GM12878 (cell line): ENCODE results near the gene L1CAM. TPM values are rescaled to one million over a fixed set of nuclear protein-coding genes. Genes with fewer than 3 reads are reported as not detected.

Experiments used
- ATAC-seq: fragments of 200-7000 bp; cut with Tn5 transposase; 3 replicates; pipeline ENCODE4 v1.9.1; 2020; ENCODE audit warnings: mild to moderate bottlenecking, moderate library complexity
- BruUV-seq: library from RNA; stranded (reverse); fragments of 400-500 nt; replicated peaks from 2 replicates; lab custom pipeline; 2021; lab: Mats Ljungman, UMichigan
- CTCF ChIA-PET: fragments of 300-600 bp; sonication (Branson Sonifier 250); formaldehyde crosslinking; extraction: SDS; loops from one replicate; lab custom pipeline; 2021; ENCODE audit warnings: inconsistent platforms; lab: Yijun Ruan, JAX
- POLR2A ChIA-PET: fragments of 350-600 bp; formaldehyde crosslinking; extraction: SDS; loops from one replicate; lab custom pipeline; 2021; ENCODE audit warnings: inconsistent platforms; lab: Charles Lee
- RAD21 ChIA-PET: fragments of 300-600 bp; sonication (Branson Sonifier 250); formaldehyde crosslinking; loops from one replicate; lab custom pipeline; 2023; ENCODE audit warnings: antibody characterized with exemption; ENCODE audit not compliant: unreplicated experiment; lab: Charles Lee
- SMC1A ChIA-PET: fragments of 300-600 bp; sonication (Branson Sonifier 250); formaldehyde crosslinking; loops from one replicate; lab custom pipeline; 2023; ENCODE audit not compliant: unreplicated experiment, uncharacterized antibody; lab: Charles Lee
- DNase-seq: peaks from one replicate; pipeline ENCODE4 v3.0.0-alpha.2; 2011; ENCODE audit warnings: low read depth, low spot score
- FAIRE-seq: peaks from 3 replicates; lab custom pipeline; 2011; peaks lifted over from hg19 to GRCh38; lab: Jason Lieb, UNC
- H2AFZ ChIP-seq: 2 replicates; pipeline ENCODE4 v1.6.0; 2011; ENCODE audit warnings: low read depth, low read length, control low read depth; ENCODE audit not compliant: control insufficient read depth
- H3K27ac ChIP-seq: 2 replicates; pipeline ENCODE4 v1.5.1; 2011; ENCODE audit warnings: control low read depth; ENCODE audit not compliant: control insufficient read depth, insufficient read depth
- H3K27me3 ChIP-seq, 2 experiments: replicated peaks in 1 of 2; 2 replicates each; pipeline versions ENCODE4 v1.6.0 to v1.6.1; 2011; ENCODE audit warnings: low read length in 1 of 2; ENCODE audit not compliant: control insufficient read depth in 2 of 2, insufficient read depth in 2 of 2
- H3K36me3 ChIP-seq, 2 experiments: 2 replicates each; pipeline ENCODE4 v1.5.1; 2011; ENCODE audit warnings: low read length in 1 of 2; ENCODE audit not compliant: control insufficient read depth in 2 of 2, insufficient read depth in 2 of 2
- H3K4me1 ChIP-seq: 2 replicates; pipeline ENCODE4 v1.6.1; 2011; ENCODE audit warnings: mild to moderate bottlenecking, low read length, moderate library complexity, mixed read lengths; ENCODE audit not compliant: control insufficient read depth, insufficient read depth
- H3K4me2 ChIP-seq: 2 replicates; pipeline ENCODE4 v1.6.0; 2011; ENCODE audit warnings: control low read depth; ENCODE audit not compliant: control insufficient read depth, insufficient read depth
- H3K4me3 ChIP-seq: fragments of 200-600 bp; sonication (generic); 2 replicates; pipeline ENCODE4 v1.5.1; 2016
- H3K79me2 ChIP-seq: 2 replicates; pipeline ENCODE4 v1.6.0; 2011; ENCODE audit warnings: low read length; ENCODE audit not compliant: control insufficient read depth, insufficient read depth
- H3K9ac ChIP-seq: 2 replicates; pipeline ENCODE4 v1.8.0; 2011; ENCODE audit warnings: low read length, control low read depth, mixed read lengths; ENCODE audit not compliant: control insufficient read depth, insufficient read depth
- H3K9me3 ChIP-seq: replicated peaks from 3 replicates; pipeline ENCODE4 v1.5.1; 2011; ENCODE audit warnings: mild to moderate bottlenecking, low read length; ENCODE audit not compliant: control insufficient read depth, insufficient read depth
- H4K20me1 ChIP-seq: 2 replicates; pipeline ENCODE4 v1.6.0; 2011; ENCODE audit not compliant: control insufficient read depth, insufficient read depth
- BCL11A ChIP-seq: IDR thresholded peaks from 2 replicates; pipeline ENCODE4 v1.6.1; 2011; ENCODE audit warnings: low read depth, low read length
- DPF2 ChIP-seq: fragments of 450-650 bp; IDR thresholded peaks from 2 replicates; pipeline ENCODE4 v1.6.1; 2017; ENCODE audit warnings: mild to moderate bottlenecking
- E2F4 ChIP-seq: IDR thresholded peaks from 2 replicates; pipeline ENCODE4 v1.6.1; 2012; ENCODE audit warnings: low read depth, low read length, improper control_type of control experiment
- ELK1 ChIP-seq: IDR thresholded peaks from 2 replicates; pipeline ENCODE4 v1.6.1; 2012; ENCODE audit warnings: low read depth, low read length, improper control_type of control experiment
- FOS ChIP-seq: IDR thresholded peaks from 3 replicates; pipeline ENCODE4 v1.6.1; 2011; ENCODE audit warnings: borderline replicate concordance; ENCODE audit not compliant: insufficient read length; ENCODE audit errors: extremely low read depth
- HCFC1 ChIP-seq: fragments of 150-350 bp; IDR thresholded peaks from 2 replicates; pipeline ENCODE4 v1.6.1; 2014; ENCODE audit warnings: low read length
- KLF5 ChIP-seq: fragments of 450-650 bp; IDR thresholded peaks from 2 replicates; pipeline ENCODE4 v1.6.1; 2014; ENCODE audit warnings: mild to moderate bottlenecking; ENCODE audit not compliant: partially characterized antibody
- LARP7 ChIP-seq: fragments of 450-650 bp; IDR thresholded peaks from 2 replicates; pipeline ENCODE4 v1.6.1; 2017; ENCODE audit warnings: mild to moderate bottlenecking
- MYC ChIP-seq: IDR thresholded peaks from 2 replicates; pipeline ENCODE4 v1.6.1; 2011; ENCODE audit warnings: mild to moderate bottlenecking, low read length, moderate library complexity, inconsistent platforms; ENCODE audit not compliant: insufficient read depth, insufficient replicate concordance, insufficient read length, severe bottlenecking
- NFYB ChIP-seq: IDR thresholded peaks from 2 replicates; pipeline ENCODE4 v1.6.1; 2011; ENCODE audit warnings: low read depth, mild to moderate bottlenecking, low read length, improper control_type of control experiment, moderate library complexity; ENCODE audit not compliant: insufficient read depth
- NRF1 ChIP-seq: conservative IDR thresholded peaks from 2 replicates; pipeline ENCODE4 v1.6.1; 2011; ENCODE audit warnings: mild to moderate bottlenecking, low read depth, low read length, improper control_type of control experiment
- POLR2A ChIP-seq: IDR thresholded peaks from 2 replicates; pipeline ENCODE4 v1.6.1; 2011; ENCODE audit warnings: low read depth, mild to moderate bottlenecking, low read length
- RAD51 ChIP-seq: fragments of 450-650 bp; IDR thresholded peaks from 2 replicates; pipeline ENCODE4 v1.6.1; 2016; ENCODE audit warnings: moderate library complexity, mild to moderate bottlenecking, inconsistent platforms
- RELA ChIP-seq: fragments of 450-650 bp; IDR thresholded peaks from 2 replicates; pipeline ENCODE4 v1.8.0; 2014; ENCODE audit warnings: borderline replicate concordance; ENCODE audit not compliant: partially characterized antibody
- SREBF1 ChIP-seq: IDR thresholded peaks from 2 replicates; pipeline ENCODE4 v1.6.1; 2012; ENCODE audit warnings: mild to moderate bottlenecking, low read length
- SRF ChIP-seq, 2 experiments: IDR thresholded peaks; 2 replicates each; pipeline ENCODE4 v1.6.1; 2011; ENCODE audit warnings: low read depth in 2 of 2, low read length in 2 of 2, mild to moderate bottlenecking in 1 of 2, moderate library complexity in 1 of 2
- TBL1XR1 ChIP-seq: IDR thresholded peaks from 2 replicates; pipeline ENCODE4 v1.6.1; 2012; ENCODE audit warnings: low read depth, low read length, improper control_type of control experiment
- TCF12 ChIP-seq: IDR thresholded peaks from 2 replicates; pipeline ENCODE4 v1.6.1; 2011; ENCODE audit warnings: low read depth, mild to moderate bottlenecking, low read length
- ZNF274 ChIP-seq: IDR thresholded peaks from one replicate; pipeline ENCODE4 v1.8.0; 2011; ENCODE audit not compliant: insufficient read length, insufficient read depth
- WGBS: methylation state at CpG from one replicate; pipeline ENCODE4 v1.1.6; 2016; ENCODE audit warnings: low lambda C conversion rate; ENCODE audit not compliant: insufficient replicate concordance, insufficient coverage; ENCODE audit errors: missing lambda C conversion rate; 5-methylcytosine and 5-hydroxymethylcytosine counted together
- in situ Hi-C: fragments of 300-500 bp; cut with MboI; formaldehyde crosslinking; loops from 9 replicates; pipeline ENCODE4 v1.14.3; 2018; ENCODE audit warnings: mixed read lengths
- intact Hi-C: fragments of 100-400 bp; cut with micrococcal nuclease; formaldehyde crosslinking; loops from one replicate; pipeline ENCODE4 v1.14.2; 2022; ENCODE audit not compliant: unreplicated experiment
- polyA plus RNA-seq, 11 experiments: library from polyadenylated mRNA; depleted of rRNA in 4 of 11; unstranded in 6 of 11; stranded (reverse) in 5 of 11; fragments of >200 nt; fragmentation: Nextera tagmentation in 4 of 11; fragmentation: Illumina TruSeq in 1 of 11; extraction: Ambion mirVana in 4 of 11; extraction: Trizol in 1 of 11; gene quantifications; 1 replicate in 1 of 11; 2 replicates in 10 of 11; pipeline versions ENCODE4 v1.2.1 to v1.2.3, GENCODE V29; 2011 to 2016; ENCODE audit warnings: inconsistent platforms in 2 of 11, missing spikeins in 2 of 11, low read depth in 1 of 11
- total RNA-seq, 4 experiments: library from RNA; depleted of rRNA in 3 of 4; stranded (reverse); fragments of >200 nt in 3 of 4; fragmentation: Illumina TruSeq in 1 of 4; extraction: Trizol in 1 of 4; gene quantifications; 2 replicates each; pipeline versions ENCODE4 v1.2.1 to v1.2.3, GENCODE V29; 2013 to 2021

Gene L1CAM
- total and polyA plus RNA-seq, 10 of the 15 experiments (the other 5 are each of a cell fraction or from before 2014, with no cell fraction given), result 0.01 to 0.64 (median 0.09) TPM; not detected in 5

- no peak for TF ChIP-seq NRF1
- TF ChIP-seq, all 136 proteins: peak for 0
Observed at GRCh38 chrX:153928846-153929245, 42.9 kb upstream of the L1CAM start (continued).

GRCh38 chrX:153927922-153928760 lies 42.2 kb upstream of the L1CAM start:
- ChIA-PET SMC1A (interaction anchor here (0.6 to 5.5 kb wide), 3 partner anchors 19 to 74 kb away, joined by 3 to 61 read pairs (median 5); no protein-coding TSS in a partner anchor), RAD21 (interaction anchor here (1.0 to 6.2 kb wide), 4 partner anchors 17 to 134 kb away, joined by 3 to 48 read pairs (median 8); partner anchors contain the start of genes HCFC1, IDH3G and SSR4), POLR2A (interaction anchor here (0.5 to 5.8 kb wide), 9 partner anchors 9 to 201 kb away, joined by 3 to 68 read pairs (median 4); partner anchors contain the start of genes HCFC1, IDH3G, SSR4 and TMEM187), CTCF (interaction anchor here (0.6 to 8.7 kb wide), 7 partner anchors 19 to 206 kb away, joined by 3 to 172 read pairs (median 4); partner anchors contain the start of genes PLXNB3 and RENBP)
- Histone ChIP-seq H3K9me3 (no peaks in the 10 kb centered on the region; the same call in 2 of the 3 replicates), H3K4me1 (peaks cover 9% of the 10 kb centered on the region; the same call in 1 of the 2 replicates), H3K9ac (peak overlapping the region; percentile 97), H3K27ac (peak overlapping the region; percentile 98), H3K36me3 (peaks cover 0 to 2% of the 10 kb centered on the region in 2 experiments; a peak in 3 of 4 replicates), H4K20me1 (no peaks in the 10 kb centered on the region), H2AFZ (no peak overlapping the region), H3K79me2 (peaks cover 33% of the 10 kb centered on the region), H3K4me2 (peak overlapping the region; percentile 93), H3K27me3 (no peaks in the 10 kb centered on the region), H3K4me3 (peak overlapping the region; percentile 74)
- no TSS peak for BruUV-seq
- ATAC-seq (peak; percentile 78), DNase-seq (peak; percentile 91), FAIRE-seq (peak; percentile 95)
- intact Hi-C loops, result loop anchor here (2.0 to 5.0 kb wide), 4 partner anchors 43 to 444 kb away; partner anchors contain the start of genes ABCD1, BCAP31, FLNA and HCFC1
- in situ Hi-C loops, result loop anchor here (10.0 kb wide), 1 partner anchor 57 kb away; no protein-coding TSS in a partner anchor
- WGBS, result 2% methylated on average over 71 of the region's 76 CpGs
- TF ChIP-seq BCL11A, result no peak
- peak; percentile 64; the same call in 1 of the 2 replicates for TF ChIP-seq NFYB
- TF ChIP-seq ZNF274, result no peak
- TF ChIP-seq SREBF1, result no peak
- TF ChIP-seq POLR2A, result peak; percentile 74; the same call in 1 of the 2 replicates
- no peak for TF ChIP-seq MYC
- TF ChIP-seq NRF1, result peak; percentile 49; the same call in 1 of the 2 replicates
- 0 out of 2 replicates have a peak, but pooled peaks have one; percentile 14 for TF ChIP-seq TCF12
- TF ChIP-seq SRF (IDR thresholded peaks at IDR 0.05; ENCODE audit: low read depth in 2 of 2, low read length in 2 of 2), result peak; percentile 52 to 53; a peak in 2 of 4 replicates
- peak; percentile 79; the same call in 1 of the 2 replicates for TF ChIP-seq RAD51
- TF ChIP-seq FOS, result peak; percentile 9
- peak; percentile 46 for TF ChIP-seq KLF5
- TF ChIP-seq TBL1XR1, result peak; percentile 13; the same call in 1 of the 2 replicates
- peak; percentile 61; the same call in 1 of the 2 replicates for TF ChIP-seq E2F4
- TF ChIP-seq RELA, result no peak
- TF ChIP-seq DPF2, result peak; percentile 42
- TF ChIP-seq ELK1, result peak; percentile 37; the same call in 1 of the 2 replicates
- TF ChIP-seq HCFC1, result 0 out of 2 replicates have a peak, but pooled peaks have one; percentile 29
- peak; percentile 68 for TF ChIP-seq LARP7
